Stomach smooth muscle (tissue), 2 donors: Measurements from ENCODE around the gene CARD14.
"Not testable (repeated sequence)": the region's sequence is repeated elsewhere in the genome, so short reads cannot be mapped to it uniquely, and the experiment has no call there.

ENCODE experiments used
- H3K27ac ChIP-seq: one replicate; pipeline ENCODE4 v1.7.0; 2013; ENCODE audit warnings: mild to moderate bottlenecking, low read length, inconsistent platforms
- H3K27me3 ChIP-seq, 2 donors: one replicate each; pipeline ENCODE4 v1.7.0; 2013; ENCODE audit warnings: low read length in 2 of 2; ENCODE audit not compliant: insufficient read depth in 2 of 2, control insufficient read depth in 1 of 2
- H3K36me3 ChIP-seq, 2 donors: one replicate each; pipeline ENCODE4 v1.7.0; 2013; ENCODE audit warnings: low read length in 2 of 2; ENCODE audit not compliant: control insufficient read depth in 2 of 2, insufficient read depth in 2 of 2
- H3K4me1 ChIP-seq: one replicate; pipeline ENCODE4 v1.7.0; 2013; ENCODE audit warnings: low read length; ENCODE audit not compliant: control insufficient read depth, insufficient read depth
- H3K4me3 ChIP-seq, 2 donors: one replicate each; pipeline ENCODE4 v1.7.0; 2013; ENCODE audit warnings: low read length in 2 of 2
- H3K9ac ChIP-seq, 2 donors: one replicate each; pipeline ENCODE4 v1.7.0; 2013; ENCODE audit warnings: low read length in 2 of 2, mild to moderate bottlenecking in 1 of 2
- H3K9me3 ChIP-seq, 2 donors: one replicate each; pipeline ENCODE4 v1.7.0; 2013; ENCODE audit warnings: low read length in 2 of 2; ENCODE audit not compliant: control insufficient read depth in 2 of 2
- donor health status: healthy.
- donor health status: Pancreatic carcinoma.

The CARD14 gene

DNA sequence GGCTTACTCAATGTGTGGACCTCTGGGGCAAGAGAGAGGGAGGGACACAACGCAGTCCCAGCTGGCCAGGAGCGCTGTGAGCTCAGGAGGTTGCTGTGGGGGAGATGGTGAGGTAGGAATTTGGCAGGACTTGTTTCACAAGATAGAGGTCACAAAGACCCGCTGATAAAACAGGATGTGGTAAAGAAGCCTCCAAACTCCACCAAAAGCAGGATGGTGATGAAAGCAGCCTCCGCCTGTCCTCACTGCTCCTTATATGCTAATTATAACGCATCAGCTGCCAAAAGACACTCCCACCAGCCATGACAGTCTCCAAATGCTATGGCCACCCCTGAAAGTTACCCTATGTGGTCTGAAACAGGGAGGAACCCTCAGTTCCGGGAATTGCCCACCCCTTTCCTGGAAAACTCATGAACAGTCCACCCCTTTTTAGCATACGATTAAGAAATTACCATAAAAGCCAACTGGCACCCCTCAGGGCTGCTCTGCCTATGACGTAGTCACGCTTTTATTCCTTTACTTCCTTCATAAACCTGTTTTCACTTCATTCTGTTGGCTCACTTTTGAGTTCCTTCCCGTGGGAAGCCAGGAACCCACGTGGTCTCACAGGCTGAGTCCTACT lies 17.6 kb upstream of the CARD14 start:
- H3K4me1 ChIP-seq: peaks cover 9% of the 10 kb centered on the region
- H3K27me3 ChIP-seq: no peaks in the 10 kb centered on the region
- no peaks in the 10 kb centered on the region for H3K36me3 ChIP-seq
- H3K9ac ChIP-seq: no peak overlapping the region
- H3K9me3 ChIP-seq: no peaks in the 10 kb centered on the region
- no peak overlapping the region for H3K4me3 ChIP-seq
- no peak overlapping the region for H3K27ac ChIP-seq

DNA sequence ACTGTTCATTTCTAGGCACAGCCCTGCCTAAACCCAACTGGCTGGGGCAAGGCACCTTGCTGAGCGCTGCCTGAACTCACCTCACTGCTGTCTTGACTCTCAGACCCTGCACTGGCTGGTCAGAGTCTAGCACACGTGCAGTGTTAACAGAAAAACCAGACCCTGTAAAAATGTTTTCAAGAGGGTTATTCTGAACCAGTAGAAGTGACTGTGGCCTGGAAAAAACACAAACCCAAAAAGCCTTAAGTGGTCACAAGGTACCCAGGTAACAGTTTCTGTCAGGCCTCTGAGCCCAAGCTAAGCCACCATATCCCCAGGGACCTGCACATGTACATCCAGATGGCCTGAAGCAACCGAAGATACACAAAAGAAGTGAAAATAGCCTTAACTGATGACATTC lies 16.8 kb upstream of the CARD14 start:
- Histone ChIP-seq H3K9ac (no peak overlapping the region), H3K27ac (no peak overlapping the region), H3K9me3 (no peaks in the 10 kb centered on the region)

GRCh38 chr17:80154166-80154565 lies 15.7 kb upstream of the CARD14 start:
- no peak overlapping the region for H3K4me3 ChIP-seq
- no peak overlapping the region for H3K9ac ChIP-seq
- H3K27ac ChIP-seq: no peak overlapping the region
- no peaks in the 10 kb centered on the region for H3K9me3 ChIP-seq
- no peaks in the 10 kb centered on the region for H3K27me3 ChIP-seq
- H3K36me3 ChIP-seq: no peaks in the 10 kb centered on the region
- H3K4me1 ChIP-seq: no peaks in the 10 kb centered on the region

More for the DNA sequence above, 16.8 kb upstream of the CARD14 start:
- H3K27me3 ChIP-seq: no peaks in the 10 kb centered on the region
- H3K4me3 ChIP-seq: no peak overlapping the region
- peaks cover 3% of the 10 kb centered on the region for H3K4me1 ChIP-seq
- H3K36me3 ChIP-seq: no peaks in the 10 kb centered on the region

DNA sequence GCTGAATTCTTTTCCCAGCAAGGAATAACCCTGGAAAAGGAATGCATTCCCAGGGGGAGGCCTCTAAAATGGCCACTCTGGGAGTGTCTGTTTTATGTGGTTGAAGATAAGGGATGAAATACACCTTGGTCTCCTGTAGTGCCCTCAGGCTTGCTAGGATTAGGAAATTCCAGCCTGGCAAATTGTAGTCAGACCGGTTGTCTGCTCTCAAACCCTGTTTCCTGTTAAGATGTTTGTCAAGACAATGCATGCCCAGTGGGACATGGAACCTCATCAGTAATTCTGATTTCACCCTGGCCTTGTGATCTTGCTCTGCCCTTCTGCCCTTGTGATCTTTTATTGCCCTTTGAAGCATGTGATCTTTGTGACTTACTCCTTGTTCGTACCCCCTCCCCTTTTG lies 14.2 kb upstream of the CARD14 start:
- not testable (repeated sequence) for H3K4me1 ChIP-seq, H3K4me3 ChIP-seq, H3K27ac ChIP-seq, H3K9me3 ChIP-seq, H3K27me3 ChIP-seq, H3K9ac ChIP-seq, H3K36me3 ChIP-seq

GRCh38 chr17:80158846-80159245 lies 11.0 kb upstream of the CARD14 start:
- H3K9me3 ChIP-seq: no peaks in the 10 kb centered on the region
- H3K27me3 ChIP-seq: peaks cover 4 to 6% of the 10 kb centered on the region in 2 donors
- H3K36me3 ChIP-seq: no peaks in the 10 kb centered on the region
- no peak overlapping the region for H3K4me3 ChIP-seq
- no peaks in the 10 kb centered on the region for H3K4me1 ChIP-seq
- no peak overlapping the region for H3K27ac ChIP-seq
- no peak overlapping the region for H3K9ac ChIP-seq

GRCh38 chr17:80160536-80160935 lies 9.3 kb upstream of the CARD14 start:
- H3K36me3 ChIP-seq: no peaks in the 10 kb centered on the region
- H3K9ac ChIP-seq: no peak overlapping the region
- H3K4me1 ChIP-seq: no peaks in the 10 kb centered on the region
- H3K9me3 ChIP-seq: no peaks in the 10 kb centered on the region
- H3K4me3 ChIP-seq: no peak overlapping the region
- H3K27ac ChIP-seq: no peak overlapping the region
- peaks cover 4 to 6% of the 10 kb centered on the region in 2 donors for H3K27me3 ChIP-seq

DNA sequence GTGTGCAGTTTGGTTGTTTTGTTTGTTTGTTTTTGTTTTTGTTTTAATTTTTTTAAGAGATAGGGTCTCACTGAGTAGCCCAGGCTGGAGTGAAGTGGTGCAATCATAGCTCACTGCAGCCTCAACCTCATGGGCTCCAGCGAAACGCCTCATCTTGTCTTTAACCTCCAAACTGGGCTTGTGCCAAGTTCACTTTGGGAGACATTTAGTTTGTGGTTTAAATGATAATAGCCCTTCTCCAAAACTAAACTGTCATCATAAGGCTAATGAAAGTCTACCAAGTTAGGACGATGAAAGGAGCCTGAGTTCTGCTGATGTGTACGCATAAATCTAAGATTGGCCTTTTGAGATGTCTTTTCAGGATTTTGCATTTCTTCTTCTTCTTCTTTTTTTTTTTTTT lies 6.5 kb upstream of the CARD14 start:
- H3K9ac ChIP-seq: no peak overlapping the region
- no peaks in the 10 kb centered on the region for H3K9me3 ChIP-seq
- H3K36me3 ChIP-seq: no peaks in the 10 kb centered on the region
- peaks cover 4 to 6% of the 10 kb centered on the region in 2 donors for H3K27me3 ChIP-seq
- H3K4me1 ChIP-seq: no peaks in the 10 kb centered on the region
- H3K27ac ChIP-seq: no peak overlapping the region
- H3K4me3 ChIP-seq: no peak overlapping the region

DNA sequence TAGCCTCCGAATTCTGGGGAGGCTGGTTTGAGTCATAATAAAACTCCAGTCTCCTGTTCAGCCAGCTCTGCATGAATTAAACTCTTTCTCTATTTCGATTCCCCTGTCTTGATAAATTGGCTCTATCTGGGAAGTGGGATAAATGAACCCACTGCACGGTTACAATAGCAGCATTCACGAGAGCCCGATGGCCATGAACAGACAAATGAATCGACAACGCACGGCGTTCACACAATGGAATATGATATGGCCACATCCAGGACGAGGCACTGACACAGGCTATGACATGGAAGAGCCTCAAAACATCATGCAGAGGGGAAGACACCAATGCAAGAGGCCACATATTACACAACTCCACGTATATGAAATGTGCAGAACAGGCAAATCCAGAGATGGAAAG lies 5.6 kb upstream of the CARD14 start:
- H3K4me3 ChIP-seq: no peak overlapping the region
- no peak overlapping the region for H3K9ac ChIP-seq
- peaks cover 4 to 8% of the 10 kb centered on the region in 2 donors for H3K27me3 ChIP-seq
- H3K4me1 ChIP-seq: no peaks in the 10 kb centered on the region
- no peak overlapping the region for H3K27ac ChIP-seq
- H3K9me3 ChIP-seq: no peaks in the 10 kb centered on the region
- no peaks in the 10 kb centered on the region for H3K36me3 ChIP-seq

GRCh38 chr17:80166446-80166845 lies 3.4 kb upstream of the CARD14 start:
- H3K9me3 ChIP-seq: no peaks in the 10 kb centered on the region
- H3K27me3 ChIP-seq: peaks cover 4% of the 10 kb centered on the region in 2 donors
- H3K4me1 ChIP-seq: no peaks in the 10 kb centered on the region
- H3K36me3 ChIP-seq: no peaks in the 10 kb centered on the region
- H3K9ac ChIP-seq: no peak overlapping the region
- H3K27ac ChIP-seq: no peak overlapping the region
- H3K4me3 ChIP-seq: no peak overlapping the region

DNA sequence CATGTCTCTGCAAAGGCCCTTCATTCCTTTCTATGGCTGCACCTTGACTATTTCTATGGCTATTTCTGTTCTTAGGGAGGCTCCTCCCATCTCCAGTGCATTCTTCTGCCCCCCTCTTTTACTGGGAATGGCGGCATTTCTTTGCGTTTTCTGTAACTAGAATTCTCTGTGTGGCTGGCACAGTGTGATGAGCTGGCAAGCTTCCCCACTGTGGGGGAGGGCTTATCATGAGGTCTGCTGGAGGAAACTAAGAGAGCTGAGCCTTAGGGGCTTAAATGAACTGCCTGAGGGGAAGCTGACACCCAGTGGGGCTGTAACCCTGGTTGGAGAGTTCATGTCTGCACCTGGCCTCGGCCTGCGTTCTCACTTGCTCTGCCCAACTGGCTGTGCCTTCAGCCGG lies 1.5 kb upstream of the CARD14 start:
- no peaks in the 10 kb centered on the region for H3K9me3 ChIP-seq
- H3K9ac ChIP-seq: no peak overlapping the region
- H3K4me1 ChIP-seq: no peaks in the 10 kb centered on the region
- no peak overlapping the region for H3K4me3 ChIP-seq
- H3K36me3 ChIP-seq: no peaks in the 10 kb centered on the region
- H3K27me3 ChIP-seq: peaks cover 0 to 4% of the 10 kb centered on the region in 2 donors
- no peak overlapping the region for H3K27ac ChIP-seq

- Histone ChIP-seq H3K27me3 (peaks cover 0 to 4% of the 10 kb centered on the region in 2 donors), H3K4me3 (no peak overlapping the region), H3K4me1 (no peaks in the 10 kb centered on the region), H3K9me3 (no peaks in the 10 kb centered on the region), H3K27ac (no peak overlapping the region), H3K9ac (no peak overlapping the region), H3K36me3 (no peaks in the 10 kb centered on the region)
Observed at GRCh38 chr17:80169107-80169506, 723 bp upstream of the CARD14 start.
